Left lobe of liver (tissue), 2 donors: ENCODE results near the gene TMEM272. TPM values are rescaled to one million over a fixed set of nuclear protein-coding genes. Genes with fewer than 3 reads are reported as not detected.

ENCODE experiments used
- ATAC-seq: fragments of 200-7000 bp; cut with Tn5 transposase; one replicate; pipeline ENCODE4 v1.9.1; 2020; ENCODE audit warnings: mild to moderate bottlenecking, moderate library complexity
- DNase-seq: peaks from one replicate; pipeline ENCODE4 v3.0.0-alpha.2; 2020; ENCODE audit warnings: low spot score
- total RNA-seq: library from RNA; stranded (reverse); gene quantifications from one replicate; pipeline ENCODE4 v1.2.1, GENCODE V29; 2021
- donor health status: DM: no; HTN: no; CAD: no; lungs with moderate emphysema.
- donor health status: DM: no; HTN: yes; CAD: no.

Gene TMEM272, protein sequence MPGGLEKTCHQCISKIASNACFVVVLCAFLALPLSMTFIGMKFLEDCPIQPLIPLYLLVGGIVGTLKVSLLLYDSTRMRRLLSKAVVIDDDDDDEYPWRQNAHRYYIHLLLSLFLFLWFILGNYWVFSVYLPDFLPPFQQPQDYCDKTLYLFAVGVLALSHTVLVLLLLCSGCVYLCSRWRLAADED
- total RNA-seq, result 0.48 TPM

DNA sequence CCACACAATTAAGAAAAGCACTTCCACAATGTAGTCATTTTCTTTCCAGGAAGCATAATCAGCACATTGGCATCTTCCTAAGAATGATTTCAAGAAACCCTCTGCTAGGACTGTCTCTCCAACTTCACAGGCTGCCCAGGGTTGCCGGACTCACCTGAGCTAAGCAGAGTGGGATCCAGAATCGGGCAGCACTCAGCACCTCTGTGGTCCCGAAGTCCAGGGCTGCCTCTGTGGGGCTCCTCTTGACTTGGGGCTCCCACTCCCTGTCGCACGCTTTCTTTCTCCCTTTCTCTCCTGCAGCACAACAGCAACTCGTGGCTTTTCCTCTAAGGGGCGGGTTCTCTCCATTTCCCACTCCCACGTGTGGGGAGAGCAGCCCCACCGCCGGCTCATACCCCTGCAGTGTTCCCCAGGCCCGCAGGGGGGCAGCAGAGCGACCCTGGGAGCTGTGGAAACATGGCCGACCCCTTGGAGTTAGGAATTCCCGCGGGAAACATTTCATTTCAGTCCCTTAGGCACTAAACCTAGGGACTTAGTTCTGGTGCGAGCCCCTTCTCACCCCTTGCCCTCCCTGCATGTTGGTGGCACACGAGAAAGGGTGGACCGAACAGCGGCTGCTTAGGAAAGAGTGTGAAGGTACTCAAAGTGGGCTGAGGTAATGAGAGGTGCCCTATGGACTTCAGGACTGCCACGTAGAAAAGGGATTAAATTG lies at the start of gene TMEM272:
Gene TMEM272, minus strand, starts transcription at position 316 of the 712 bp plus-strand sequence. CDS start 6,647 bp downstream, outside the sequence.
- DNase-seq, result peak; percentile 73
- ATAC-seq, result peak; percentile 96

DNA sequence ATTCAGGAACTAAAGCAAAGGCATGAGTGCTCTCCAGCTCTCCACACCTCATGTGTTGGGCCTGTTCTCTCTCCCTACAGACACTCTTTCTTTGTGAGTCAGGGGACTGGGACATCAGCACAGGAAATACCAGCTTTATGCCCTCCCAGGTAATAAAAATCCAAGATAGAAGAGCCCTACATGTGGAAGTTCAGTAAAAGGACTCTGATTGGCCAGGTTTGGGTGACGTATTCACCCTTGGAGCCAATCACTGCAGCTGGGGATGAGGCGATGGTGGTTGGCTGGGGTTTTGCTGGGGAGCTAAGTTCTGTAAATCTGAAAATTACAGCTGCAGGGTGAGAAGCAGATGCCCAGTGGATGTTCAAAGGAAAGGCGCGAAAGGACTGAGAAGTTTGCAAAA lies 49.3 kb upstream of the TMEM272 start:
- DNase-seq (no peak), ATAC-seq (no peak)

DNA sequence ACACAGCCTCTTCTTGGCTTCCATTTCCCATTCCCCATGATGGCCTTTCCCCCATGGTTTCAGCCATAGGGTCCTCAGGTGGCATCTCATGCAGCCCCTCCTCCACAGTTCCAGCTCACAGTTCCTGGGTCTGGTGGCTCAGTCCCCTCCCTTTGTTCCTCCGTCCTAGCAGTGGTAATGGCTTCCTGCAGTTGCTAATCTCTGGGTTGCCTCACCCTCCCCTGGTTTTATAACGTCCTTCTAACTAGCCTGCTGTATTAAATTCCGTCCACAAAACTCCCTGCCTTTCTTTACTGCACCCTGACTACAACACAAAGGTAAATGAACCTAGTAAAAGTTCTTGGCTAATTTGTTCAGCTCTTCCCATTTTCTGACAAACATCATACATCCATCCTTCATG lies 47.7 kb upstream of the TMEM272 start:
- ATAC-seq (no peak), DNase-seq (no peak)

DNA sequence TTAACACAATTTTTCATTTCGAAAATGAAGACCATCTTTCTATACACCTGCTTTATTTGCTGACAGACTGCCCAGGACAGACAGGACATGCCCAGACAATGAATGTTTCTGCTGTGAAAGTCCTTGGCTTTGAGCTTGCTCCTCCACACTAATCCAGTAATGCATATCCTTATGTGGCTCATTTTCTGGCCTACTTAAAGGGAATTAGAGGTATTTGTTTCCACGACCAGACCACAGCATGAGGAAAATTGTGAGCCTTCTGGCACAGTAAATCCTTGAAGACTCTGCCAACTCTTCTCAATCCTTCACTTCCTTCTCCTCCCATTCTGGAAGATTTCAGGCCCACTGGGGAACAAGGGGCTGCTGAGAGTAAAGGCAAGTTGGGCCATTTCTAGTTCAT lies 42.5 kb upstream of the TMEM272 start:
- DNase-seq (no peak), ATAC-seq (no peak)

DNA sequence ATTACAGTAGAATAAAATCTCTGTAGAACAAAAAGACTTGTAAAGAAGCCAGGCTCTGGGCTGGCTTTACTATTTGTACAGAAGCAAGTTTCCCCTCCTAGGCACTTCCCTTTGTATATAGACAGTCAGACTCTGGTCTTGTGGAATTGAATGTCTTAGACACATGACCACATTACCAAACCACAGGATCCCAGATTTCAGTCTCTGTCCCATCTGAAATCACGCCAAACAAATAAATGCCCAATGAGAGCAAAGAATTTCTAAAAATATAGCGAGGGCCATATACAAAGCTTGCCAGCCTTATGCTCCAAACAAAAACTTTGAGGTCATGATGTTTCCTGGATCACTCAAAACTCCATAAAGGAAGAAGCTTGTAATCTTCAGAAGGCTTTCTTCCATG lies 40.7 kb upstream of the TMEM272 start:
- no peak for DNase-seq
- no peak for ATAC-seq

DNA sequence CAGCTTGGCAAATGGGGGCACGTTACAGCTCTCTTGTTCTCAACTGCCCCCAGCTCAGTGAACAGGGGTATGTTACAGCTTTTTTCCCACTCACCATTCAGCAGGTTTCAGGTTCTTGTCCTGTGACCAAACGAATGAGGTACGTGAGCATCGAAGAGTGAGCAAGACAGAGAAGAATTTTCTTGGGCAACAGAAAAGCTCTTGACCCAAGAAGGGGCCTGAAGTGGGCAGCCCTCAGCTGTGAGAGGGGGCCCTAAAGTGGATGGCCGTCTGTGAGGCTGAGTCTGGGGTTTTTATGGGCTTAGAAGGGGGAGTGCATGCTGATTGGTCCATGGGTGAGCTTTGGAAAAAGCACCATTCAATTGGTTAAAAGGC lies 38.2 kb upstream of the TMEM272 start:
- DNase-seq (no peak), ATAC-seq (no peak)

DNA sequence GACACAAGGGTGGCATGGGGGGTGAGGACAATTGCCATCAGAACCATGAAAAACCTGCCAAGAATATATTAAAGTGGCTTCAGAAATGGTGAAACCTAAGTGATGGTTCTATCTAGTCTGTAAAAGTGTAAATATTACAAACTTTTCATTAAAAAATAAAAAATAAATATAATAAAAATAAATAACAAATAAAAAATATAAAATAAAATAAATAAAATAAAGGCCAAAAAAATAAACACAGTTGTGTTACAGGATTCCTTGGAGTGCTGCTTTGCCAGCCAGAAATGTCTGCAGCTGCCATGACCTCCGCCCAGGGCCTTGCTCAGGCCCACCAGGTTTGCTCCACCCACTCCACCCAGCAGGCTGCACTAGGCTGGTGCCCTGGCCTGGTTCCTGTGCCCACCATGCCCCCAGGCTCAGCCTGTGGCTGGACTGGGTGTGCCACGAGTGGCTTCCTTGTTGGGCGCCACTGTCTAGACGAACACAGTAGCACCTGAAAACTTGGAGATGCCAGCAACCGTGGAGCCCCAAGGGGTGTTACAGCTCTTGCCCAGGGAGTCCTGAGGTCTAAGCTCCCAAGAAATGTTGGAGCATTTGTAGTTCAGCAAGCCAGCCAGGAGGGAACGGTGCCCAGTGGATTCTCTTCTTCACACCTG lies 37.7 kb upstream of the TMEM272 start:
- DNase-seq, result no peak
- ATAC-seq, result no peak

DNA sequence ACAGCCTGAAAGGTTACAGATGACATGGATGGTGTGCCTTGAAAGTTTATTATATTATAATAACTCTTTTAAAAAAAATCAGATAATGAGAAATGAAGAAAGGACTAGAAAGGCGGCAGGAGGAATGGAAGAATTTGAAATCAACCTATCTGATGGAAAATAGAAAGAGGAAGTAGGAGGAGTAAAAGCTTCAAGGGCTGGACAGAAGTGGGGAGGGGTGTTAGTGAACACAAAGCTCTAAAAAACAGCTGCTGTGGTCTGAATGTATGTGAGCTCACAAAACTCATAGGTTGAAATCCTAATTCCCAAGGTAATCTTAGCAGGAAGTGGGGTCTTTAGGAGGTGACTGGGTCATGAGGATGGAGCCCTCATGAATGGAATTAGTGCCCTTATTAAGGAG lies 36.3 kb upstream of the TMEM272 start:
- ATAC-seq (no peak), DNase-seq (no peak)

DNA sequence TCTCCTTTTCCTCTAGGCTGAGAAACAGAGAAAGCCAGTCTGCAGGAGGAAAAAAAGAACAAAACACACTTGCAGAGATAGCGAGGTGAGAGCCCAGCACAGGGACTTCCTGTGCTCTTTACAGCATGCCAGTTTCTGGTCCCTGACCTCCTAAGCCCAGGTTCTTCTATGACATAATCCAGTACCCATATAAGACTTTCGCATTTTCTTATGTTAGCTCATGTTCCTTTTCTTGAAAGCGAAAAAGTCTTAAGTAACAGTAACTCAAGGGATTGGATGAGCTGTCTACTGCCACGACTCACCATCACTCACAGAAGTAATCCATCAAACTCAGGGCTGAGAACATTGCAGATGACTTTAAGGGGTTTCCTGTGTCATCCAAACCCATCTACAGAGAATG lies 34.2 kb upstream of the TMEM272 start:
- DNase-seq, result no peak
- ATAC-seq, result no peak

DNA sequence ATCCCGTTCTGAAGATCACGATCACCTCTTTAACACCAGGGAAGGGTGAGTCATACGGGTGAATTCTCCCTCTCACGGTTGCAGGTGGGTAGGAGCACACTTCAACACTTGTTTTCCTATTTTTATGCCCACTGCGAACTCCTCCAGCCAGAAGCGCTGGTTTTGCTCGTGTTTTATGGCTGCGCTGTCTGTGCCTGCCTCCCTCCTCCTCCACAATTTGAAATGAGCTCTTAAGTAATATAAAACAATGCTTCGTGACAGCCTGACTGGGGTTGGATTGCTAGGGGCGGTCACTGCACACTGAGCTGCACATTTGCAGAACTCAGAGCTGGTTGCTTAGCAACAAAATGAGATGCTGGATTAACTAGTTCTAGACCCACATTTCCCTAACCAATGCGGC lies 29.7 kb upstream of the TMEM272 start:
- ATAC-seq (no peak), DNase-seq (no peak)

DNA sequence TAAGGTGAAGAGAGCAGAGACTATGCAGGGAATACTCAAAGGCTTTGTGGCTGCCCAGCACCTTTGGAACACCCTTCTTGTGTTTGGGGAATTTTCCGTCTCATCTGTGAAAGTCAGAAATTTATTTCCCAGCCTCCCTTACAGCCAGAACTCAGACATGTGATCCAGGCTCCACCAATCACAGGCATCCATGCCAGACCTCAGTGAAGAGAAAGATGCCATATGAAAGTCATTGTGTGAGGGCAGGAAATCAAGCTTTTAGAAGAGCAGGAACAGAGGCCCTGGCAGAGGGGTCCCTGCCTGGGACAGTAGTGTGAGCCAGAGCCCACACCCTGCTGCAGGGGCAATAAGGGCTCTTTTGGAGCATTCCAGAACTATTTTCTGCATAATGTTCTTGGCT lies 28.9 kb upstream of the TMEM272 start:
- ATAC-seq (no peak), DNase-seq (no peak)

DNA sequence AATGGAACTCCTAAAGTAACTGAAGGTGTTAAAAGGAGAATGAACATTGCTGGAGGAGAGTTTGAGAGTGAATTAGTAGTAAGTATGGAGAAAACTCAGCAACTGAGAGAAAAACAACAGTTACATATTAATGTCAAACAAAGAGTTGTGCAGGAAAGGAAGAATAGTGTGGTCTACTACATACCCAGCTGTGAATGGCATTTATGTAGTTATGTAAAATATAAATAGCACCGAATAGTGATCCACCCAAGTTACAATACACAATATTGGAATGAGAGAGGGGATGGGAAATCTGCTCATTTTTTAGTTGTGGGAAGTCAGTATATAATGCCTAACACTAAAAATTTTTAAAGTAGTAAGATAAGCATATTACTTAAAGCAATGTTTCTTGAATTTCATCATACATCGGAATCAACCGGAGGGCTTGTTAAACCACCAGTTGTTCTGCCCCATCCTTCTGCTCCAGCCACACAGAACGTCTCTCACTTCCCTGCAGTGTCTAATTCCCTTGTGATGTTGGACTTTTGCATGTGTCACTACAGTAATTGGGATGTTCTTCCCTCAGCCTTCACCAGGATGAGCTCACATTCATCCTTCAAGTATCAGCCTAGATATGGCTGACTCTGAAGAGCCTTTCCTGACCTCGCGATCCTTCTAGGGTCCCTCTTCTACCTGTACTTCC lies 28.3 kb upstream of the TMEM272 start:
- DNase-seq (no peak), ATAC-seq (no peak)

DNA sequence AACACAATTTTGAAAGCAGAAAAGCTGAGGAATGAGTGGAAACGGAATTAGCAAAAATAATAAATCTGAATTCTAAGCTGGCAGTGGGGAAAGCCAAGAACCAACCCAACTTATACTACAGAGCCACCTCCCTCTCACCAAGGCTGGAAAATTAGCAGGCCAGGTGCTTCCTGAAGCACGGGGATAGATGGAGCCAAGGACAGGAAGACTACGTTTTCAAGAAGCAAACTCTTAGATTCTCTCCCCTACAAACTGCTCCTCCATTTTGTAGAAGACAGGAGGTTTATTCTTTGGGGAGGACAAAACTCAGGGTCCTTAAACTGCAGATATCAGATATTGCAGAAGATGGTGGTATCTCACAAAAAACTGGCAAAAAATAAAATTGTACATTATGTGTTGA lies 25.6 kb upstream of the TMEM272 start:
- no peak for DNase-seq
- ATAC-seq, result no peak

DNA sequence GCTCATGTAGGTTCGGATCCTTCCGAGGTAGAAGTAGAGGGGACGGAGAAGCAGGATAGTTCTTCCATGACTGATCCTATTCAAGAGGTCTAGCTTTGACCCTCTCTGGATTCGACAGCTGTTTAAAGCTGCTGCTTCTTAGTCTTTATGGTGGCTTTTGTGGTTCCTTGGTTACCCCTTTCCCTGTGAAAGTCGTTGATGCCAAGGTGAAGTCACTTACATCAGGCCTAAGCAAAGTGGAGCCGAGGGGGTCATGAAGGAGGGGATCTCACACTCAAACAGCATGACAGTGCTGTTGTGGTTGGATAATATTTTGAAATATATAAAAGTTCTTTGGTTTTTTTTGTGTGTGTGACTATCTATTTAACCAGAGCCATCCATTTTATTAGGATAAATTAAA lies 24.9 kb upstream of the TMEM272 start:
- ATAC-seq, result no peak
- no peak for DNase-seq

DNA sequence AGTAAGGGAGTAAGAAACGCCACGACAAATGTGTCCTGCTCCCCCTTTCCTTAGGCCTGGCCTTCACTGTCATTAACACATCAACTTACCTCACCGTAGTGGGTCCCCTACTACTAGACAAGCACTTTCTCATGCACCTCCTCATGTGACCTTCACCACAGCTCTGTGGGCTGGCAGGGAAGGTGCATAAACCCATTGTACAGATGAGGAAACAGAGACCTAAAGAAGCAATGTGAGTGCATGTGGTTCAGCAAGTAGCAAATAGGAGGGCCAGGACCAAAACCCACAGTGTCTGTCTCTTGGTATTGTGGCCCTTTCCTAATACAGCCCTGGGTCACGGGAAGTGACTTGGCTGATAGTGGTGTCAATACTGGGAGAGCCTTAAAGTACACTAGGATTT lies 22.1 kb upstream of the TMEM272 start:
- DNase-seq (no peak), ATAC-seq (no peak)

DNA sequence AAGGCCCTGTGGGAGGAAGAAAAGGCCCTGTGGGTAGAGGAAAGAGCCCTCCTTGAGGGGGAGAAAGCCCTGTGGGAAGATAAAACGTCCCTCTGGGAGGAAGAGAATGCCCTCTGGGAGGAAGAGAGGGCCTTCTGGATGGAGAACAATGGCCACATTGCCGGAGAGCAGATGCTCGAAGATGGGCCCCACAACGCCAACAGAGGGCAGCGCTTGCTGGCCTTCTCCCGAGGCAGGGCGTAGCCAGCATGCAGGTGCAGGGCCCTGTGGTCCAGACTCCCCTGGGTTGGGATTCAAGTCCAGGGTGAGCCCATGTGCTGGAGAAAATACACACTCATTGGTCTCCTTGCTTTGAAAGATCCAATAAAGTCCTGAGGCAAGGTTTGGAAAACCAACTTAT lies 20.9 kb upstream of the TMEM272 start:
- DNase-seq, result no peak
- no peak for ATAC-seq

DNA sequence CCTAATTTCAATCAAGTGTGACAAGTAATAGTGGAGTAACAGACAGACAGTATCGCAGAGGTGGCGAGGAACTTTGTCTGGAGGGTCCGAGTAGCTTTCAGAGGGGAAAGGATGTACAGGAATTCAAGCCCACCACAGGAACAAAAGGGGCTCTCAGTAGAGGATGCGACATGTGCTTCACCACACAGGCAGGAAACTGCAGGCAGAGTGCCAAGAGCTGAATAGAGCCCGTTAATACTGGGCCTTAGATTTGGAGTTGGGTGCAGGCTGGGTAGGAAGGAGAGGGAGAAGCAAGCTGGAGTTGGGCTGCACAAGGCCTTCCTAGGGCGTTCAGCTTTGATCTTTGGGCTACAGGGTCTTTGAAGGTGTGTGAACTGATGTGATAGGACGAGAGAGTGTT lies 18.0 kb upstream of the TMEM272 start:
- ATAC-seq, result no peak
- DNase-seq, result no peak

DNA sequence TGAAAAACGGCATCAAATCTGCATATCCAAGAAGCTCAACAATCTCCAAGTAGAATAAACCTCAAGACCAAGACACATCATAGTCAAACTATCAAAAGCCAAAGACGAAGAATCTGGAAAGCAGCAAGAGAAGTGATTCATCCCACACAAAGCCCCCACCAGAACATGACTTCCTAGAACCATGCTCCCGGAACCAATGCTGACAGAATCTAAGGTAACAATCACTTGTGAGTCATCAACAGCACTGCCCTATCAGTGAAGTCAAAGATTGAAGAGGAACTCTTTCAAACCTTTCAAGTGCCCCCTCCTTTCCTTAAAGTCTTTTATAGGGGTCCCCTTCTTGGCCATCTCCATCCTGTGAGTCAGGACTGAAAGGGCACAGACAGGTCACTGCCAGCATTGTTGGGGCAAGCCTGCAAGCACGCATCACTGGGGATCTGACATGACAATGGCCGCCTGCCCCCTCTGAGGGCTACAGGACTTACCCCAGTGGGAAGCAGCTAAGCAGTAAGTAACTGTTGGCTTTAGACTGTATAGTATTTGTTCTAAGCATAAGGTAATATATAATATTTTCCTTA lies 16.8 kb upstream of the TMEM272 start, which contains the start of gene CCDC70:
Gene CCDC70, plus strand, starts transcription at position 247 of the 578 bp plus-strand sequence. CDS start 3,443 bp downstream, outside the sequence.
- no peak for ATAC-seq

DNA sequence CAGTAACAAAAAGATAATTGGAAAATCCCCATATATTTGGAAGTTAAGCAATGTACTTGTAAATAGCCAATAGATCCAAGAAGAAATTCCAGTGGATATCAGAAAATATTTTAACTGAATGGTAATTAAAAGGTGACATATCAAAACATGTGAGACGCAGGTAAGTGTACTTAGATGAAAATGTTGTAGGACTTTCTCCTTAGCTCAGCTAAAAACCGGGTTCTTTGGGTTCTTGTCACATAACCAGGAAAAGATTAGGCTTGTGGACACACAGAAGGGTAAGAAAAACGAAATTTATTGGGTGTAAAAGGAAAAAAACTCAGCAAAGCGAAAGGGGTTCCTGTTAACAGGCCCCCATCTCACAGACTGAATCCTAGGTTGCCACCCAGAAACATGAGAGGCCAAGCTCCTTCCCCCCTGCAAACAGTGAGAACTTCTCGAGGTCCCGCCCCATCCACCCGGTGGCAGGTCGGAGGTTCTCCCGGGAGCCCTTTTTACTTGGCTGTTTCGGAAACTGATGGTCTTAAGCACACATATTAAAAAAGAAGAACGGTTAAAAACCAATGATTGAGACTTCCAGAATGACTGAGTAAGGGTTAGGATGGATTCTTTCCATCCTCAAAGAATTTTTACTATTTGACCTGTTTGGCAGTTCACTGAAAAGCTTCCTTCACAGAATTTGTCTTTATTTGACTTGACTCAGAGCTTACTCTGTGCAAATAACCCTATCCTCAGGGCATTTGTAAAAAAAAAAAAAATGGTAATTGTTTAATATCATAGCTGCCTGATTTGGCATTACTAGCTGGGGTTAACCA lies 13.7 kb upstream of the TMEM272 start:
- no peak for ATAC-seq
- no peak for DNase-seq

More for the DNA sequence above, 16.8 kb upstream of the TMEM272 start, which contains the start of gene CCDC70:
- DNase-seq, result no peak

DNA sequence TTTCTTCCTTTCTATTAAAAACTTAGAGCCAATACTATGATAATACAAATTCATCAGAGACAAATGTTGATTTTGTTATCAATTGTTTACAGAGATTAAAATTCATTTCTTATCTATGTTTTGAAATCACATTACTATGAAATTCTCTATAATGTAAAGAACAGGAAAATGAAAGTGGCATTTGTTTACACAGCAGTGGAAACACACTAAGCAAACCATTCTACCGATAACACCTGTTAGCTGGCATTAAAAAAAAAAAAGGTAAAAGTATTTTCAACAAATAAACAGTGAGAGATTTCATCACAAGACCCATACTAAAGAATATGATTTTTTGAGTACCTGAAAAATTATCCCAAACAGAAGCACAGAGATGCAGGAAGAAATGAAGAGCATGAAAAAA lies 12.0 kb upstream of the TMEM272 start:
- ATAC-seq (no peak), DNase-seq (no peak)
